Testis (tissue), 3 donors: Measurements from ENCODE around the gene HDGFL3. TPM values are rescaled to one million over a fixed set of nuclear protein-coding genes. Genes with fewer than 3 reads are reported as not detected.

Experiments
- DNase-seq: peaks from one replicate; pipeline ENCODE4 v3.0.0-alpha.2; 2019
- H3K27ac ChIP-seq, 2 donors: fragments of 200-600 bp; sonication (generic); one replicate each; pipeline ENCODE4 v1.5.1; 2019
- H3K27me3 ChIP-seq: fragments of 200-600 bp; sonication (generic); one replicate; pipeline ENCODE4 v1.5.1; 2019
- H3K36me3 ChIP-seq: fragments of 200-600 bp; sonication (generic); one replicate; pipeline ENCODE4 v1.5.1; 2017; ENCODE audit warnings: low read depth; ENCODE audit errors: missing control alignments
- H3K4me1 ChIP-seq: fragments of 200-600 bp; sonication (generic); one replicate; pipeline ENCODE4 v1.5.1; 2019
- H3K4me3 ChIP-seq, 2 donors: fragments of 200-600 bp; sonication (generic); one replicate each; pipeline ENCODE4 v1.5.1; 2017 to 2019
- H3K9me3 ChIP-seq: fragments of 200-600 bp; sonication (generic); one replicate; pipeline ENCODE4 v1.5.1; 2017
- POLR2A ChIP-seq: fragments of 450-650 bp; IDR thresholded peaks from one replicate; pipeline ENCODE4 v1.6.1; 2017; ENCODE audit warnings: antibody characterized with exemption, mild to moderate bottlenecking, moderate library complexity
- WGBS, 2 donors: methylation state at CpG; one replicate each; pipeline ENCODE4 v1.1.5; 2018; 5-methylcytosine and 5-hydroxymethylcytosine counted together
- intact Hi-C: fragments of 100-400 bp; cut with DNase I; formaldehyde crosslinking; loops from one replicate; pipeline ENCODE4 v1.15.1; 2023; ENCODE audit warnings: low total_unique reads
- polyA plus RNA-seq: library from polyadenylated mRNA; stranded (reverse); fragments of 350-450 nt; fragmentation: Illumina TruSeq; extraction: RNeasy Lipid Tissue Mini Kit (QIAGEN cat#74804); gene quantifications from one replicate; pipeline ENCODE4 v1.2.3, GENCODE V29; 2014; ENCODE audit warnings: low read depth, low replicate concordance; ENCODE audit not compliant: insufficient read depth
- total RNA-seq, 2 donors: library from RNA; depleted of rRNA; stranded (reverse); fragments of >200 nt; gene quantifications; one replicate each; pipeline ENCODE4 v1.2.3, GENCODE V29; 2016
- TF ChIP-seq, protein P1 (sequence below), 3 experiments: fragments of 450-650 bp in 2 of 3; fragments of 200-600 bp in 1 of 3; sonication (generic) in 1 of 3; IDR thresholded peaks; one replicate each; pipeline ENCODE4 v1.5.1; 2016 to 2019; ENCODE audit warnings: antibody characterized with exemption in 3 of 3, mild to moderate bottlenecking in 2 of 3, moderate library complexity in 1 of 3

HDGFL3 gene
- total and polyA plus RNA-seq, 3 donors from 2014 or later, result 87.1 to 130 (median 94.6) TPM

DNA sequence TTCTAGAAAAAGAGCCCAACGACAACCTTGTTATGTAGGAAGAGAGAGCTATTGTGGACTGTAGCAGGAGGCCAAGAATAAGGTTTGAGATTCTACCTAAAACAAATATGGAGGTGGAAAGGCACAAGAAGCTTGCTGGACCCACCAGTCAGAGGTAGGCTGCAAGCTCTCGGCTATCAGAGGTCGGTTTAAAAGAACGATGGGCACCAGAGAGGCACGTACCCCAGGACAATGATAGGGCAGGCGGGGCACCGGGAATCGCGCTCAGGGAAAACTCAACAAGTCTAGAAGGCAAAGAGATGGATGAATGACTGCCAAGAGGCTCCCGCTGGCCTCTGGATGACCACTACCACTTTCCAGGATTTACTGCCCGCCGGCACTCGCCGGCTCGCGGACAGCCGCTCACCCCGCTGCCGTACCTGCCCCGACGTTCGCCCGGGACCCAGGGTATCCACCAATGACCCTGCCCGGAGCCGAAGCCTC lies 1.1 kb downstream of the HDGFL3 start:
- intact Hi-C loops, result no loop called here
- H3K36me3 ChIP-seq, result no peaks in the 10 kb centered on the region
- H3K4me3 ChIP-seq, result peak overlapping the region; percentile 83 to 96
- 1% methylated on average over 11 to 25 of the region's 25 CpGs for WGBS, 2 donors
- H3K27ac ChIP-seq, result peak overlapping the region; percentile 96 to 97
- TF ChIP-seq POLR2A, result no peak
- TF ChIP-seq, protein P1, sequence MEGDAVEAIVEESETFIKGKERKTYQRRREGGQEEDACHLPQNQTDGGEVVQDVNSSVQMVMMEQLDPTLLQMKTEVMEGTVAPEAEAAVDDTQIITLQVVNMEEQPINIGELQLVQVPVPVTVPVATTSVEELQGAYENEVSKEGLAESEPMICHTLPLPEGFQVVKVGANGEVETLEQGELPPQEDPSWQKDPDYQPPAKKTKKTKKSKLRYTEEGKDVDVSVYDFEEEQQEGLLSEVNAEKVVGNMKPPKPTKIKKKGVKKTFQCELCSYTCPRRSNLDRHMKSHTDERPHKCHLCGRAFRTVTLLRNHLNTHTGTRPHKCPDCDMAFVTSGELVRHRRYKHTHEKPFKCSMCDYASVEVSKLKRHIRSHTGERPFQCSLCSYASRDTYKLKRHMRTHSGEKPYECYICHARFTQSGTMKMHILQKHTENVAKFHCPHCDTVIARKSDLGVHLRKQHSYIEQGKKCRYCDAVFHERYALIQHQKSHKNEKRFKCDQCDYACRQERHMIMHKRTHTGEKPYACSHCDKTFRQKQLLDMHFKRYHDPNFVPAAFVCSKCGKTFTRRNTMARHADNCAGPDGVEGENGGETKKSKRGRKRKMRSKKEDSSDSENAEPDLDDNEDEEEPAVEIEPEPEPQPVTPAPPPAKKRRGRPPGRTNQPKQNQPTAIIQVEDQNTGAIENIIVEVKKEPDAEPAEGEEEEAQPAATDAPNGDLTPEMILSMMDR (IDR thresholded peaks at IDR 0.05), result no peak
- no peaks in the 10 kb centered on the region for H3K27me3 ChIP-seq
- peaks cover 15% of the 10 kb centered on the region for H3K4me1 ChIP-seq
- H3K9me3 ChIP-seq, result no peaks in the 10 kb centered on the region
- DNase-seq, result peak; percentile 50

DNA sequence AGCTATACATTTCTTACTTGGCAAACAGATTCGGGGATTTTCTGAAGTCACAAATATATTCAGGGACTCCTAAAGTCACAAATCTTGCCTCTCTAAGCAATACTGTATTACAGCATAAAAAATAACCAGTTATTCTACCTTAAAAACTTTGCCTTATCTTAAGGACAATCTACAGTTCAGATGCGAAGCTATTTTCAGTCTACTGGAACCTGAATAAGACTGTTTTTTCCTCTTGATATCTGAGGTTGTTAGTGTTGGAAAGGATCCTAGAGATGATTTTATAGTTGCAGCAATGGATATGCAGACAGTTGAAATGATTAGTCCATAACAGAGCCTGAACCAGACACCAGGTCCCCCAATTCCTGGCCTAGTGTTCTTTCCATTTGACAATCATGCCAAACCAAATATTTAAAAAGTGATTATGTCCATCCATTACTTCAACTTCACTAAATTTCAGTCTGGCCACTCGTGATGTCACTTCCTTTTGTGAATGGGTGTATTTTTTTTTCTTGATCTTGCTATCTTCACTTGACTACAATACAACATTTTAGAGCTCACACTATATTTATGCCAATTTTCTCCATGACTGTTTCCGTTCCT lies 1.8 kb downstream of the HDGFL3 start:
- 15 to 16% methylated on average over 4 of the region's 4 CpGs for WGBS, 2 donors
- intact Hi-C loops, result no loop called here
- no peak for DNase-seq
- Histone ChIP-seq H3K4me3 (peak overlapping the region in 1 of 2 donors; percentile 96), H3K36me3 (no peaks in the 10 kb centered on the region), H3K27ac (peak overlapping the region; percentile 96 to 97), H3K27me3 (no peaks in the 10 kb centered on the region), H3K4me1 (peaks cover 15% of the 10 kb centered on the region), H3K9me3 (no peaks in the 10 kb centered on the region)
- TF ChIP-seq POLR2A, result no peak
- TF ChIP-seq, protein P1 (IDR thresholded peaks at IDR 0.05), result no peak

DNA sequence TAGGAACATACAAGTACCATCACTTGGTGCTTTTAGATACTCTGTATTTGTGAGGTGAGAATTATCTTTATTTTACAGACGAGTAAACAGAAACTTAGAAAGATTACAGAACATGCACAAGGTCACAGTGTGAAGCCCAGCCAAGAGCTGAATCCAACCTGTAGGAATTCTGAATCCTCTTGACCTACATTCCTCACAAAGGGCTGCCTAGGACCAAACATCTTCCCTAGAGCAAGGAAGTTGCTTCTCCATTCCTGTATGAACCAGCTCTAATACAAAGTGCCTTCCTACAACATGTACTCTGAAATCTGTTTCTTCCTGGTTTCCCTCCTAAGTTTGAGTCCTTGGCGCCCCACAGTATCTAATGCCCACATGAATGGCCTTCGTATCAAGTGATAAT lies 2.9 kb downstream of the HDGFL3 start:
- DNase-seq, result peak; percentile 23
- Histone ChIP-seq H3K4me1 (peaks cover 15% of the 10 kb centered on the region), H3K4me3 (no peak overlapping the region), H3K9me3 (no peaks in the 10 kb centered on the region), H3K36me3 (no peaks in the 10 kb centered on the region), H3K27me3 (no peaks in the 10 kb centered on the region), H3K27ac (peak overlapping the region in 1 of 2 donors; percentile 42)
- intact Hi-C loops, result no loop called here
- WGBS, 2 donors, result 28 to 36% methylated on average over 3 of the region's 3 CpGs
- TF ChIP-seq POLR2A, result no peak
- TF ChIP-seq, protein P1 (IDR thresholded peaks at IDR 0.05), result no peak

DNA sequence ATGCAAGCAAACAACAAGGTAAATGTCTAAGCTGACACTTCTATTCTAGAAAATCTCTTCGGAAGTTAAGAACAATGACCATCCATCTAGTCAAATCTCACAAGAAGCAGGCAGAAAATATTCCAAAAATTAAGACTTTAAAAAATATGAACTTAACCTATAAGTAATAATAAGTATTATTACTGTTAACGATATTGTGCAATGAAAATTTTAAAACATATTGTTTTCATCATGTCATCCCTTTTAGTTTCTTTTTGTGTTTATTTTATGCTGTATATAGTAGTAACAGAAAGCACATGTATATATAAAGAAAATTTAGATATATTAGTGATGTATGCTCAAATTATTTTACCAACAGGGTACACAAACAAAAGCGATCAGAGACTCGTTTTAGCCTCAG lies 4.1 kb downstream of the HDGFL3 start:
- Histone ChIP-seq H3K4me1 (peaks cover 15% of the 10 kb centered on the region), H3K9me3 (no peaks in the 10 kb centered on the region), H3K36me3 (no peaks in the 10 kb centered on the region), H3K4me3 (no peak overlapping the region), H3K27me3 (no peaks in the 10 kb centered on the region), H3K27ac (no peak overlapping the region)
- TF ChIP-seq, protein P1 (IDR thresholded peaks at IDR 0.05), result no peak
- TF ChIP-seq POLR2A, result no peak
- WGBS, 2 donors, result 85 to 86% methylated on average over 4 of the region's 4 CpGs
- intact Hi-C loops, result no loop called here
- no peak for DNase-seq

DNA sequence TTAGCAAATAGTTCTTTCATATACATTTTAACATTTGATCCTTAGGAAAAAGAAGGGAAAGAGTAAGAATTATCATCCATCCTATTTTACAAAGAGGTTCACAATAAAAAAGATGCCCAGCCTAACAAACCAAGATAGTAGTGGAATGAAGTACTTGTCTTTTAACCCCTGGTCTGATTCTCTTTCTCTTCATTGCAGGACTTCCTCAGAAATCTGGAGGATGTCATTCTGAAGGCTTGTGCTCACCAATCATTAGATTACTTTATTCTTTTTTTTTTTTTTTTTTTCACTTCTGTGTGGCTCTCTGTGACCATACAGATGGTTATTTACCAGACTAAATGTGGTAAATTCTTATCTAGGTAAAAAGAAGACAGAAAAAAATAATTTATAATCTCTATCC lies 7.0 kb downstream of the HDGFL3 start:
- no peak for DNase-seq
- Histone ChIP-seq H3K27ac (no peak overlapping the region), H3K4me3 (no peak overlapping the region), H3K4me1 (peaks cover 15% of the 10 kb centered on the region), H3K36me3 (no peaks in the 10 kb centered on the region), H3K27me3 (no peaks in the 10 kb centered on the region), H3K9me3 (no peaks in the 10 kb centered on the region)
- TF ChIP-seq POLR2A, result no peak
- TF ChIP-seq, protein P1 (IDR thresholded peaks at IDR 0.05), result no peak
- intact Hi-C loops, result no loop called here
